GM19324 (cell line): ENCODE measurements around the gene LCE2A.
"Not testable (repeated sequence)": the region's sequence is repeated elsewhere in the genome, so short reads cannot be mapped to it uniquely, and the experiment has no call there.

Source experiments
- ATAC-seq: cut with Tn5 transposase; IDR thresholded peaks from one replicate; pipeline ENCODE4 v1.9.1; 2021; ENCODE audit warnings: mild to moderate bottlenecking, moderate library complexity; ENCODE audit not compliant: unreplicated experiment, low FRiP score

The LCE2A gene, protein sequence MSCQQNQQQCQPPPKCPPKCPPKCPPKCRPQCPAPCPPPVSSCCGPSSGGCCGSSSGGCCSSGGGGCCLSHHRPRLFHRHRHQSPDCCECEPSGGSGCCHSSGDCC

DNA sequence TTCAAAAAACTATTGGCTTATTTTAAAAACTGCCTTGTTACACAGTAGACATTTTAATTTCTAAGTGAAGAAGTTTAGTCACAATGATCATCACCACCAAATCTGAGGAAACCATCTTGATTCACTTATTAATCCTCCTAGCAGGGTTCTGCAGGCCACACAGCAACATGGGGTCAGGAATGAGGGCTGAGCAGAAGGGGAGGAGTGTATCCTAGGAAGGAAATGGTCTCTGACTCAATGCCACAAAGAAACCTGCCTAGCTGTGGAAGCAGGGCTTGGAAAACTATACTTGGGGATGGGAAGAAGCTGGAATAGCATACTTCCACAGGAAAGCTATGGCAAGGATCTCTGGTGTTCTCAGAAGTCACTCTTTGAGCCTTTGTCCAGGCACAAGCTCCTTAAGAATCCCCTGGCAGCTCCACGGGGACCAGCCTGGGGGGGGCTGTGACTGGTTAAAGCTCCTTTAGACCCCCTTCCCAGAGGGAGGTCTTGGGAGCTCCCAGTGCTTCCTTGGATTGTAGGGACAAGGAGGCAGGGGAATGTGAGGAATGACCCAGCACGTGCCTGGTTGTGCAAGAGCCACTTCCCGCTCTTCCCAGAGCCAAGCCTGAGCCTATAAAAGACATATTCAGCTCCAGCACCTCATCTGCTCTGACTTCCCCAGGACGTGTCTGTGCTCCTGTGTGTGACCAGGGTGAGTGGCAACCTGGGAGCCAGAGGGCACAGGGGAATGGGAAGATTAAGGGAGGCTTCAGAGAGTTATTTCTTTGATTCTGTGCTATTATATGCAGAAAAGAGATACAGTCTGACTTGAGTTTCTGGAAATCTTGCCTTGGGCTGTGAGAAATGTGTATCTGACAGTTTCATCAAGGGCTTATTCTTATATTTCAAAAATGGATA, at the start of gene LCE2A:
TSS of gene LCE2A (plus strand) at position 645 of the 900 bp plus-strand sequence. CDS start 557 bp downstream, outside the sequence.
- no peak for ATAC-seq

DNA sequence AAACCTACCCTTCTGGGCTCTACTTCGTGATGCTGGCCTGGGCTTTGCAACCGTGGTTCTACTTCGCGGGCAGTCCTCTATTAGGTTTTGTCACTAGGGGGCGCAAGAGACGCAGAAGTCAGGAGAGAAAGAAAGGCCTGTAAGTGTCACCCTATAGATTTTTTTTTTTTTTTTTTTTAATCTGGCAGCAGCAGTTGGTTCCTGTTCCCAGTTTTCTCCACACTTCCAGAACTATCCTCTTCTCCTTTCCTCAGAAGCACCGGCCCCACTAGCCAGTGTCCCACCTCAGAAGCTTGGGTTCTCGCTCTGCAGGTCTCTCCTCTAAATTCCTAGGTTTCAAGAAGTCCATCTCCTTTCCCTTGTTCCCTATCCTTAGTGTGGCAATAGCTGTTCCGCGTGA, 44.0 kb upstream of the LCE2A start:
- ATAC-seq = no peak

DNA sequence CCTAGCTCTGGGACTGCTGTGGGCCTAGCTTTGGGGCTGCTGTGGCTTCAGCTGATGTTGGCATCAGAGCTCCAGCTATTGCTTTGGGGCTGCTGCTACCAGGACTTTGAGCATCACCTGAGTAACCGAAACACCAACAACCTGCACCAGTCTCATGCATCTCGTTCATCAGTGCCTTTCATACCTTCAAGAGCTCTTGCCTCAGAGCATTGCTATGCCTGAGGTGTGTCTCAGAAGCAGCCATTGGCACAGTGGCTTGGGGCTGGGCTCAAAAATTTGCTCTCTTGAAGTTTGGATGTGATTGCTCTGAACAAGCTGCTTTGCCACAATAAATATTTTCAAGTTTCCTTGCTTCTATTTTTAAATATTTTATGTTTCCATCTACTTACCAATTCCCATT, 41.7 kb upstream of the LCE2A start:
- ATAC-seq = no peak

DNA sequence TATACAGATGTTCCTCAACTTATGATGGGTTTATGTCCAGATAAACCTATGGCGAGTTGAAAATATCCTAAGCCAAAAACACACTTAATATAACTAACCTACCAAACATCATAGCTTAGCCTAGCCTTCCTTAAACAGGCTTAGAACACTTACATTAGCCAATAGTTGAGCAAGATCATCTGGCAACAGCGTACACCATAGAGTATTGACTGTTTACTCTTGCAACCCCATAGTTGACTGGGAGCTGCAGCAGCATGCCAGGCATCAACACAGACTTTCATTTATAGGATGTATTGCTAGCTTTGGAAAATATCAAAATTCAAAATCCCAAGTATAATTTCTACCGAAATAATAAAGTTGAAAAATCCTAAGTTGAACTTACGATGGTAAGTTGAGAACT, 40.5 kb upstream of the LCE2A start:
- no peak for ATAC-seq

DNA sequence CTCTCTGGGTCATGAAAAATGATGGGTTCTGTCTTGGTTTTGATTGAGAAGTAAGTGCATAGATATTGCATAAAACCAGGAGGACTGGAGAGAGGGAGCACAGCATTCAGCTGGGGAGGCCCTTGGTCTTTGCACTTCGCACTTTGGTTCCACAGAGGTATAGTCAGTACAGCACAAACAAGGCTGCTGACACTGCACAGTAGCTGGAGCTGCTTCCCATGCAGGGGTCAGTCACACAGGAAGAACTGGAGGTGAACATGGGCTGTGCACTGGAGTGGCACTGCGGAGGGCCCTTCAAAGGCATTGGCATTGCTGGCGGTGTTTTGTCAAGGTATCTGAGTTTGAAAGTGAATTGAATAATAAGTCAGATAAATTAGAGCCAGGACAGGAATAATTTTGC, 39.5 kb upstream of the LCE2A start:
- ATAC-seq = no peak

DNA sequence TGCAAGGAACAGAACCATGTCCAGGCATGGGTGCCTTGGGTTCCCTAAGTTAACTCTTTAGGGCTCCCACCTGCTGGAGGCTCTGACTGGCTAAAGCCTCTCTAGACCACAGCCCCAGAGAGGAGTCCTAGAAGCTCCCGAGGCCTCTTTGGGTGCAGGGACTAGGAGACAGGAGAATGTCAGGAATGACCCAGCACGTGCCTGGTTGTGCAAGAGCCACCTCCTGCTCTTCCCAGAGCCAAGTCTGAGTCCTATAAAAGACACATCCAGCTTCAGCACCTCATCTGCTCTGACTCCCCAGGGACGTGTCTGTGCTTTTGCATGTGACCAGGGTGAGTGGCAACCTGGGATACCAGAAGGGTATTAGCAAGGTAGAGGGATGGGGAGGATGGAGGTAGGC, 35.0 kb upstream of the LCE2A start, which contains the start of gene LCE2D:
TSS of gene LCE2D (plus strand) at position 283 of the 400 bp plus-strand sequence. CDS start 726 bp downstream, outside the sequence.
- no peak for ATAC-seq

DNA sequence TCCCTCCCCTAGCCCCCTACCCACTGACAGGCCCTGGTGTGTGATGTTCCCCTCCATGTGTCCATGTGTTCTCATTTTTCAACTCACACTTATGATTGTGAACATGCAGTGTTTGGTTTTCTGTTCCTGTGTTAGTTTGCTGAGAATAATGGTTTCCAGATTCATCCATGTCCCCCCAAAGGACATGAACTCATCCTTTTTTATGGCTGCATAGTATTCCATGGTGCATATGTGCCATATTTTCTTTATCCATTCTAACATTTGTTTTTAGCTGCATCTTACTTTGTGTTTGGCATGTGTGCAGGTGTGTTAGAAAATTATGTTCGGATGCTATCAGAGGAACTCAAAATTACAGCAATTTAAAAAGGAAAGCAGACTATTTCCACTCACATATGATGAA, 32.0 kb upstream of the LCE2A start:
- not testable (repeated sequence) for ATAC-seq

DNA sequence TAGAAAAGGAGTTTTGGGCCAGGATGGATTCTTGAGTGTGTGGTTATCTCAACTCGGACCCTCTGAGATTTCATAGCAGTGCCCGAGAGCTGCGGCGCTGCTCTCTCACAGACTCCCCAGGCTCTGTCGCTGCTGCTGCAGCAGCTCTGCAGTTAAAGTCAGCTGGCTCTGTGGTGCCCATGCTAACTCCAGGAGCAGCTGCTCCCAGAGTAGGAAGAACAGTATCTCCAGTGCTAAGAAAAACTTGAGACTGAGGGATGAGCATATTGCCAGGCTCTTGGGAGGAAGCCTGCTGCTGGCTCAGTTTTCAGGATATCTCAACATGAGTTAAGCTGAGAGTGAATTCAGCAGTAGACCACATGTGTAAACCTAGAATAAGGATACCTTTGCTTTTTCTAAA, 30.5 kb upstream of the LCE2A start:
- ATAC-seq = no peak

DNA sequence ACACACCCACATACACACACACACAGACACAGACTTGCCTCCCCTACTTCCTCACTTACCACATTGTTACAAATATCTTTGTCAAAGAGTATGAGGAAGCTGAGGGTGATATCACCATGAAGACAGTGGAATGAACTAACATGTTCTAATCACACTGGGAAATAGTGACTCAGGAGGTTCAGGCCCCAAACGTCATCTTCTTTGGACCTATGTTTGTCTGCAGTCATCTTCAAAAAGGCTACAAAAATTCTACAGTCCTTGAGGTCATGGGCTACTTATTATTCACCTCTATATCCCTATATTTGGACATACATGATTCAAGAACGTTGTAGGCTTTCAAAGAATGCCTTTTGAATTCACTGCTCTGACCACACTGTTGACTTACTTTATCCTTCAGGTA, 25.1 kb upstream of the LCE2A start:
- no peak for ATAC-seq

DNA sequence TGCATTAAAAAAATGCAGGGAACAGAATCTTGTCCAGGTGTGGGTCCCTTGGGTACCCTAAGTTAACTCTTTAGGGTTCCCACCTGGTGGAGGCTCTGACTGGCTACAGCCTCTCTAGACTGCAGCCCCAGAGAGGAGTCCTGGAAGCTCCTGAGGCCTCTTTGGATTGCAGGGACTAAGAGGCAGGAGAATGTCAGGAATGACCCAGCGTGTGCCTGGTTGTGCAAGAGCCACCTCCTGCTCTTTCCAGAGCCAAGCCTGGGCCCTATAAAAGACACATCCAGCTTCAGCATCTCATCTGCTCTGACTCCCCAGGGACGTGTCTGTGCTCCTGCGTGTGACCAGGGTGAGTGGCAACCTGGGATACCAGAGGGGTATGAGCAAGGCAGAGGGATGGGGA, 23.2 kb upstream of the LCE2A start, which contains the start of gene LCE2C:
TSS of gene LCE2C (plus strand) at position 297 of the 400 bp plus-strand sequence. CDS start 737 bp downstream, outside the sequence.
- ATAC-seq = not testable (repeated sequence)

DNA sequence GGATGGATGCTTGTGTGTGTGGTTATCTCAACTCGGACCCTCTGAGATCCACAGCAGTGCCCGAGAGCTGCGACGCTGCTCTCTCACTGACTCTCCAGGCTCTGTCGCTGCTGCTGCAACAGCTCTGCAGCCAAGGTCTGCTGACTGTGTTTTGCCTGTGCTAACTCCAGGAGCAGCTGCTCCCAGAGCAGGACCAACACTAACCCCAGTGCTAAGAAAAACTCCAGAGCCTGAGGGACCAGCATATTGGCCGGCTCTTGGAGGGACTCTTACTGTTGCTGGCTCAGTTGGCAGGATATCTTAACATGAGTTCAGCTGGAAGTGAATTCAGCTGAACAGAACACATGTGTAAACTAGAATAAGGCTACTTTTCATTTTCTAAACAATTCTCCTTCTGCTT, 18.7 kb upstream of the LCE2A start:
- no peak for ATAC-seq

DNA sequence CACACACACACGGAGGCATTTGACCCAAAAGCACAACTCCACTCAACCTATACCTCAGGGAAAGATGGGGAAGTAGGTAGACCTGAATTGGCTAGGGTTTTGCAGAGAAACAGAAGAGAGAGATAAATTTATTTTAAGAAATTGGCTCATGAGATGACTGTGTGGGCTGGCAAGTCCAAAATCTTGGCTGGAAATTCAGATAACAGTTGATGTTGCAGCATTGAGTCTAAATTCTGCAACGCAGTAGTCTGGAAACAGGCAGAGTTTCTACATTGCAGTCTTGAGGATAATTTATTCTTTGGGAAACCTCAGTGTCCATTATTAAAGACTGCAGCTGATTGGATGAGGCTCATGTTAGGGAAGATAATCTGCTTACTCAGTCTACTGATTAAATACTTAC, 16.5 kb upstream of the LCE2A start:
- no peak for ATAC-seq

DNA sequence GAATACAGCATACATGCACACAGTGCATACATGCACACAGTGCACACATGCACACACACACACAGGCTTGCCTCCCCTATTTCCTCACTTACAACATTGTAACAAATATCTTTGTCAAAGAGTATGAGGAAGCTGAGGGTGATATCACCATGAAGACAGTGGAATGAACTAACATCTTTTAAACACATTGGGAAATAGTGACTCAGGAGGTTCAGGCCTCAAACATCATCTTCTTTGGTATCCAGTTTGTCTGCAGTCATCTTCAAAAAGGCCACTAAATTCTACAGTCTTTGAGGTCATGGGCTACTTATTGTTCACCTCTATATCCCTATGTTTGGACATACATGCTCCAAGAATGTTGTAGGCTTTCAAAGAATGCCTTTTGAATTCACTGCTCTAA, 14.3 kb upstream of the LCE2A start:
- ATAC-seq = no peak

DNA sequence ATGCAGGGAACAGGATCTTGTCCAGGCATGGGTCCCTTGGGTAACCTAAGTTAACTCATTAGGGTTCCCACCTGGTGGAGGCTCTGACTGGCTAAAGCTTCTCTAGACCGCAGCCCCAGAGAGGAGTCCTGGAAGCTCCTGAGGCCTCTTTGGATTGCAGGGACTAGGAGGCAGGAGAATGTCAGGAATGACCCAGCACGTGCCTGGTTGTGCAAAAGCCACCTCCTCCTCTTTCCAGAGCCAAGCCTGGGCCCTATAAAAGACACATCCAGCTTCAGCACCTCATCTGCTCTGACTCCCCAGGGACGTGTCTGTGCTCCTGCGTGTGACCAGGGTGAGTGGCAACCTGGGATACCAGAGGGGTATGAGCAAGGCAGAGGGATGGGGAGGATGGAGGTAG, 12.3 kb upstream of the LCE2A start, which contains the start of gene LCE2B:
TSS of gene LCE2B (plus strand) at position 301 of the 400 bp plus-strand sequence. CDS start 721 bp downstream, outside the sequence.
- ATAC-seq = not testable (repeated sequence)

DNA sequence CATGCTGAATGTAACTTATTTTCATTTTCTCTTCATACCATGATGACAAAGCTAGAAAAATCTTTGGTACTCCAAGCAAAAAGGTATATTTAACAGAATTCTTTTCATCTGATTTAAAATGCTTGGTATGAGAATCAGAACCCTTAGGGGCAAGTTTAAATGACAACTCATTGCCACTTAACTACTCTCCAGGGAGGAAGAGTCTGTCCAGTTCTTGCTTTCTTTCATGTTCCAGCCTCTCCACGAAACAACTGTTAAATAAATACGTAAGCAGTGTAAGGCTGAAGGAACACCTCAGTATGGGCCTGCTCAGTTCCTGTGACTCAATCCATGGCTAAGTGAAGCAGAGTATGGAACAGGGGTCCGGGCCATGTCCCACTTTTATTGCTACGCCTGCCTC, 1.6 kb downstream of the LCE2A start:
- no peak for ATAC-seq

DNA sequence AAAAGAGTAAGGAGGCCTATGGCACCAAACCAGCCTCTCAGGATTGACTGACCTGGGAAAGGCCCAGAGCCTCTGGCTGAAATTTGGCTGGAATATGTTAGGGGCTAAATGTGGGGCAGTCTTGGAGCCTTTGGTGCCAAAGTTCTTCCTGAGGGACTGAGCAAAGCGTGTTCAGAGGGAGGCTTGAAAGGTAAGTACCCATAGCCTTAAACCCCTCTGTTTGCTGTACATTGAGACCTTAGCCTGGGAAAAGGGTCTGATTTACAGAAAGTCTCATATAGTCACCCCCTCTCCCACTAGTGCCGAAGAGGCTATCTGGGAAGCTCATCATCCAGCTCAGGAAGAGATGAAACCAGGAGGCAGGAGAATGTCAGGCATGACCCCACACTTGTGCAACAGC, 9.7 kb downstream of the LCE2A start, which contains the start of gene LCE4A:
TSS of gene LCE4A (plus strand) at position 301 of the 400 bp plus-strand sequence. CDS start 916 bp downstream, outside the sequence.
- ATAC-seq = no peak

DNA sequence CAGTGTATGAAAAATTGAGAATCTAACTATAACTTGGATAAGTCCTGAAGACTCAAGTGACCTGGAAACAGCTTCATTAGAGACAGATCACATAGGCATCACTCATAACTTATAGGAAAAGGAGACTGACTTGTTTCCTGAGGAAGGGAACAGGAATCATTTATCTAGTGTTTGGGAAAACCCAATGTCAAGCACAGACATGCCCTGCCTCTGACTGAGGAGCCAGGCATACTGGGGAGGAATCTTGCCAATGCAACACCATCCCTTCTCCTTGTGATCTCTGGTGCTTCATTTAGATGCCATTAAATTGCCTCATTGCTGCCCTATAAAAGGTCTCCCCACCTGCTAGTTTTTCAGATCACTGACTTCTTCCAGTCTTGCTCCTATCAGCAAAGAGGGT, 20.1 kb downstream of the LCE2A start:
- no peak for ATAC-seq

DNA sequence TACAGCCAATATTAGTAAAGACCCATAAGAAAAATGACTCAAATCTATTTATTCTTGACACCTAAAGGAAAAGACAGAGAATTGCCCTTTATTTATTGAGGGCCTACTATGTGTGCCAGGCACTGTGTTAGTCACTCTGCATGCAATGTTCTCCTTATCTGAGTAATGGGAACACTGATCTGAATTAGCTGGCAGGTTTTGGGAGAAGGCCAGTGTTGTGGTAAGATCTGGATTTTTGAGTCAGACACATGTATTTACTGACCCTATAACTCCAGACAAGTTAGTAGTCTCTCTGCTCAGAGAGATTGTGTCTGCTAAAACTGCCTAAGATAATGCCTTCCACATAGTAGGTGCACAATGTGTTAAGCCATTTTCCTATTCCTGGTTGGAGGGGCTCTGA, 27.1 kb downstream of the LCE2A start:
- no peak for ATAC-seq

DNA sequence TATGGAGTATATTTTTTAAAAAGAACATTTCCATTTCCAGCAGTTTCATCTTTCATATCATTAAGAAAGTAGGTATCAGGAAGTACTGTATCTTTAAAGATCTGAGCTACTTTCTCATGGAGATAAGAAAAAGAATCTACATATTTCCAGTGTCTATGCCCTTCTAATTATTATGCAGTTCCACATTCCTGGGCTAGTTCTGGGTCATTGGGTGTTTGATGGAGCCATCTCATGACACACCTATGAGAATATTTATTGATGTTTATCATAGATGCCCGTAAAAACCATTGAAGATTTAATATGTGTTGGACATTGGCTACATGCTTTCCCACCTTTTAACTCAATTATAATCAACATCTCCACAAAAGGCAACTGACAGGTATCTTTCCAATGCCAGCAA, 30.8 kb downstream of the LCE2A start:
- ATAC-seq = no peak

DNA sequence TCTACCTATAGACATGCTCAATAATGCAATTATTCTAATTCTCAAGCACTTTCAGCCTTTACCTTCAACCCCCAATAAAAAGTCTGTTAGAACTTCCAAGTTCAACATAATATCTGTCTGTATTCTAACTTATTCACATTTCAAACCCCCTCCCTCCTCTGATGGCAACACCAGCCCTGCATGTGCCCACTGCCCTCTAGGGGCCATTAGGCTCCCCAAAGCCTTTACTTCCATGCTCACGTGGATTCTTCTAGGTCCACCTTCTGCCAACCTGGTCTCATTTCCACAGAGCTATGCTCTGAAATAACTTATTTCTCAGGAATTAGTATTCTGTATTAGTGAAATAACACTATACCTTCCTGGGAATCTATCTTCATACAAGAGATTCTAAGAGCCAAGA, 37.5 kb downstream of the LCE2A start:
- no peak for ATAC-seq

DNA sequence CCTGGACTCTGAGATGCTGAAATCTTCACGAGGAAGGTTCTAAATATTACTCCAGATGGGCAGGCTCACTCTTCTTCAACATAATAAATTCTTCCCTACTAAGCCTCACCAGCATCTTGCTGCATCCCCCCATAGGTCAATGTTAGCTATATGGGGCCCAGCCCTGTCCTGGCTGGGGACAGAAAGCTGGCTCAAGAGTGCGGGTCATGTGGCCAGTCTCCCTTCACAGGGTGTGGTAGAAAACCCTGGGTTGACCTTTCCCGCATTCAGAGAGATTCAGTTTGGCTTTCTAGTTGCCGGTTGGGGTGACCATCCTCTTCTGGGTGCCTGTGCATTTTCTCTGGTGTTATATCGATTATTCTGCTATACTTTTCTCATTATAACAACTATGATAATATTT, 39.9 kb downstream of the LCE2A start:
- ATAC-seq = no peak

DNA sequence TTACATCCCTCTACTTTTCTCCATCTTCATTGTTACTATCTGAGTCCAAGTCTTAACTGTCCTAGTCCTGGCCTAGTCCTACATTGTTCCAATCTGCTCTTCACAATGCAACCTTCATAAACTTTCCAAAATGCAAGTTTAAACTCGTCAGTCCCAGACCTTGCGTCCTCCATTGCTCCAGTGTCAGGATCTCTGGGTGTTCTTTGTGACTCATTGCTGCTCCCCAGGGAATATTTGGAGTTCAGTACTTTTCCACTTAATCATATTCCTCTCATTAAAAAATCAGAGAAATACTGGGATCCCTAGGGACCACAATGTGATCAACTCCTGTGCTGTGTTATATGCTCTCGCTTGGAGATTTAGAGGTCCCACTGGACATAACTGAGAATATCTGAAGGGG, 41.7 kb downstream of the LCE2A start:
- ATAC-seq = no peak
